Cardiac fibroblast (primary cell): ENCODE data around the gene MT3.

Experiments
- DNase-seq, 2 donors: peaks; one replicate each; pipeline versions ENCODE4 v3.0.0 to v3.0.0-alpha.2; 2010; ENCODE audit warnings: low read depth in 2 of 2
- H3K4me3 ChIP-seq, 2 donors: replicated peaks in 1 of 2; 1 replicate in 1 of 2; 2 replicates in 1 of 2; pipeline ENCODE4 v1.5.1; 2011; ENCODE audit warnings: low read depth in 2 of 2, low read length in 2 of 2, mild to moderate bottlenecking in 2 of 2, moderate library complexity in 1 of 2
- TF ChIP-seq, protein P1 (sequence below): IDR thresholded peaks from one replicate; pipeline ENCODE4 v1.5.1; 2011; ENCODE audit warnings: low read depth, mild to moderate bottlenecking, low read length, inconsistent platforms

Gene MT3

DNA sequence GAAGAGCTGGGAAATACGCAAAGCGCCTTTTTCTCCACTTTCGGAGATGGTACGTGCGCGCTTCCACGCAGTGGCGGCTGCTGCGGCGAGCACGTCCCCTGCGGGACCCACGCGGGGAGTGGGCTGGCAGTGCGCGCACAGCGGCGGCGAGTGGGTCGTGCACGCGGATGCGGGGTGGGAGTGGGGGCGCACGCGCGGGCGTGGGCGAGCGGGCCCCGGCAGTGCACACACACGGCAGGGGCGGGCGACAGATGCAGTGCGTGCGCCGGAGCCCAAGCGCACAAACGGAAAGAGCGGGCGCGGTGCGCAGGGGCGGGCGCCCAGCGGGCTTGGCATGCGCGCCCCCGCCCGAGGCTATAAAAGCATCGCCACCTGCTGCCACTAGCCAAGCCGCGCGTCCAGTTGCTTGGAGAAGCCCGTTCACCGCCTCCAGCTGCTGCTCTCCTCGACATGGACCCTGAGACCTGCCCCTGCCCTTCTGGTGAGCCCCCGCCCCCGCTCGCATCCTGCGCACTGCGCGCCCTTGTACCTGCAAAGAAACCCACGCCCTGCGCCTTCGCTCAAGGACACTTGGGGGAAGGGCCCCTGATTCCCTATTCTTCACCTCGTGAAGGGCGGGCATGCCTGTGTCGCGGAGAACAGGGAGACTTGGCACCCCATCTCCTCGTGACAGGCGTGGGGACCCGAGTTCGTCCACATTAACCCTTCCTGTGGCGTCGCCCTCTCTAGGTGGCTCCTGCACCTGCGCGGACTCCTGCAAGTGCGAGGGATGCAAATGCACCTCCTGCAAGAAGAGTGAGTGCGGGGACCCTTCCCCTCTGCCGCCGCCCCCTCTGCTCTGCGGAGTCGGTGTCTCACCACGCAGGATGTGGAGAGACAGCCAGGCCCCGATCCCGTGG lies at the start of gene MT3:
MT3 (plus strand) TSS at position 388 of the 899 bp plus-strand sequence; CDS start at position 451, 63 bp downstream.
- peak within 1 kb of the TSS; percentile 19 to 41 for H3K4me3 ChIP-seq
- DNase-seq: peak in 1 of 2 donors; percentile 11
- TF ChIP-seq, protein P1, sequence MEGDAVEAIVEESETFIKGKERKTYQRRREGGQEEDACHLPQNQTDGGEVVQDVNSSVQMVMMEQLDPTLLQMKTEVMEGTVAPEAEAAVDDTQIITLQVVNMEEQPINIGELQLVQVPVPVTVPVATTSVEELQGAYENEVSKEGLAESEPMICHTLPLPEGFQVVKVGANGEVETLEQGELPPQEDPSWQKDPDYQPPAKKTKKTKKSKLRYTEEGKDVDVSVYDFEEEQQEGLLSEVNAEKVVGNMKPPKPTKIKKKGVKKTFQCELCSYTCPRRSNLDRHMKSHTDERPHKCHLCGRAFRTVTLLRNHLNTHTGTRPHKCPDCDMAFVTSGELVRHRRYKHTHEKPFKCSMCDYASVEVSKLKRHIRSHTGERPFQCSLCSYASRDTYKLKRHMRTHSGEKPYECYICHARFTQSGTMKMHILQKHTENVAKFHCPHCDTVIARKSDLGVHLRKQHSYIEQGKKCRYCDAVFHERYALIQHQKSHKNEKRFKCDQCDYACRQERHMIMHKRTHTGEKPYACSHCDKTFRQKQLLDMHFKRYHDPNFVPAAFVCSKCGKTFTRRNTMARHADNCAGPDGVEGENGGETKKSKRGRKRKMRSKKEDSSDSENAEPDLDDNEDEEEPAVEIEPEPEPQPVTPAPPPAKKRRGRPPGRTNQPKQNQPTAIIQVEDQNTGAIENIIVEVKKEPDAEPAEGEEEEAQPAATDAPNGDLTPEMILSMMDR: no peak

DNA sequence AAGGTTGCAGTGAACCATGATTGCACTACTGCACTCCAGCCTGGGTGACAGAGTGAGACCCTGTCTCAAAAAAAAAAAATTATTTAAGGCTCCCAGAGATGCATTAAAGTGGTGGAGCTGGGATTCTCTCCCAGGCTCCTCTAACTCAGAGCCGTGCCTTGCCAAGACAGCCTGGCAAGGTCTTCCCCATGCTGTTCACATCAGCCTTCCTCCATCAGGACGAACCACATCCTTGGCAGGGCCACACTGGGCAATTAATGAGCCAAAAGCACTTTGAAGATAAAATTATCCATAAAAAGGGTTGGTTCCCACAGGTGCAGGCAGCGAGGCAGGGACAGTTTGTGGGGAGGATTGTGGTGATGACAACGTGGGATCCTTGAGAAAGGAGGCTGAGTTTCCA lies 49.7 kb upstream of the MT3 start:
- TF ChIP-seq, protein P1: no peak
- peak in 1 of 2 donors; percentile 32 for DNase-seq
- no peak overlapping the region for H3K4me3 ChIP-seq

DNA sequence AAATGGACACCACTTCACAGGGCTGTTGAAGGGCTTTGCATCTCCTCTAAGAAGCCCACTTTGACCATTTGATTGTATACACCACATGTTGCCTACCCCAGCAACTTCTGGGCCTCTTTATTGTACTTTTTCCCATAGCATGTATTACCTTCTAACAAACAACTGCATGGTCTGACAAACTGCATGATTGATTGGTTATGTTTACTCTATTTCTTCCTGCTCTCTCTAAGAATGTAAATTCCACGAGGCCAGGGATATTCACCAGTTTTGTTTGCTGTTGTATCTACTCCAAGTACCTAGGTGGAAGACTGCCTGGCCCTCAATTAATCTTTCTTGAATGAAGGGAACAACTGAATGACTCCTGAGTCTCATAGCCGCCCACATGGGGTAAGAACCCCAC lies 47.3 kb upstream of the MT3 start:
- no peak overlapping the region for H3K4me3 ChIP-seq
- TF ChIP-seq, protein P1: no peak
- no peak for DNase-seq

DNA sequence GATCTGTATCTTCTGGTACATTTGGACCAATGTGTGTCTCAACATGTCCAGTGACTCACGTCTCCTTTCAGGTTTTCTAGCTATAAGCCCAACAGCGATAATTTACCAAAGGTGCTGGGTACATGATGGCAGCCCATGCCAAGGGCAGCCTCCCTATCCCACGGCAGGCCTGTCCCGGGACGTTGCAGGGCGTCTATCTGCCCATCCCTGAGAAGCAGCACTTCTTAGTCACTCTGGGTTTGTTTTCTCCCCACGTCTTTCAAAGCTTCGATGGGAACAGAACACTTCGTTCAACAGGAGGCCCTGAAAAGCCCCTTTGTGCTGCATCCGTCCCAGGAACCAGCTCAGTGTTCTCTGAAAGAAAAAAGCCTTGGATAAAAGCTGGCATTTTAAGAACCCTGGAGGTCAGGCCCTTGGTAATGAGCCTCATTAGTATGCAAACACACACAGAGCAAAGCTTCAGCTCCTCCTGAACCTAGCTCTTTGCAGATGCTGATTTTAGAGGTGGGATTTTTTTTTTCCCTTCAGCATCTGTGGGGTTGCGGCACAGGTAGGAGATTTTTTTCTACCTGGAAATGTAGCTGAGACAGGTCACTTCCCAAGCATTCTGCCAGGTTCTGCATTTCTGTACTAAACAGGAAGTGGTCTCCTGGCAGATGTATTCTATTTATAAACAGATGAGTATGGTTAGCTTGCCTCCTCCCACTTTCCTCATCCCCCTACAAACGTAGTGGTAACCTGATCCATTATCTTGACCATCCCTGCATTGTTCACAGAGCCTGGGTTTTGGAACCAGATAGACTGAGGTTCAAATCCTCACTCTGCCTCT lies 42.0 kb upstream of the MT3 start:
- DNase-seq: peak; percentile 30 to 60
- TF ChIP-seq, protein P1: no peak
- no peak overlapping the region for H3K4me3 ChIP-seq

DNA sequence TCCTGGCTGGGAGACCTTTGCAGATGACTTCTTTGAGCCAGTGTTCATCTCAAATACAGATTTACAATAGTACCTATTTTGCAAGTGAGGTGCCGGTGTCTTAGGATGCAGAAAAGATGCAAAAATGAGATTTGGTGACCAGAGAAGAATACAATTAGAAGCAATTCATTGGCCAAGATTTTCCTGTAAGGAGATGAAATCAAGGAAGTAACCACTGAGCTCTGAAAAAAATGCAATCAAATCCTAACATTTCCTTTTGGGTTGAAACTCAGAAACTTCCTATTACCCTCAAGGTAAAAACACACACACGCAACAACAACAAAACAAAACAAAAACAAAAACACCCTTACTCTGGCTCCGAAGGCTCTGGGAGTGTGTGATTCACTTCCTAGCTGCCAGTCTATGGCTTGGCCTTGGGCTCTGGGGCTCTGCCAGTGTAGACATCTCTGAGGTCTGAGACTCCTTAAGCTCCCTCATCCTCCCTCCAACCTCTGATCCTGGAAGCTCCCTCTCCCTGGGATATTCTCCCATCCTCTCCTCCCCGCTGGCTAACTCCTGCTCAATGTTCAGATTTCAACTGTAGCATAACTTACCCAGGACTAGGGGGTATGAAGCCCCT lies 41.3 kb upstream of the MT3 start:
- TF ChIP-seq, protein P1: no peak
- DNase-seq: peak; percentile 10 to 15
- no peak overlapping the region for H3K4me3 ChIP-seq

DNA sequence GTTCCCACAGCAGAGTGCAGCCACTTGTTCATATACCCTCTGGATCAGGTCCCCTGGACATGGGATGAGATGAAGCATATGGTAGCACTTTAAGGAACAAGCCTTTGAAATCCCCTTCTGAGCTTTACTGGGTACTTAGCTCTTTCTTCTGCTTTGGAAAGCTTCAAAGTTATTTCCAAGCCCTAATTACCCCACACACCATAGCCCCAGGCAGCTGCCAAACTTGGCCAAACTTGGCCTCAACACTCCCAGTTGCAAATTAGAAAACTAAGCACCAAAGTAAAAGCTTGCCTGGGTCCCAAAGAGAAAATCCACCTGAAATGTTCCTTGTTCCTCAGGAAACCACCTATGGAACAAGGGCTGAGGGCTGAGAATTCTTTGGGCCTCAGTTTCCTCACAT lies 40.2 kb upstream of the MT3 start:
- H3K4me3 ChIP-seq: no peak overlapping the region
- DNase-seq: no peak
- TF ChIP-seq, protein P1: no peak
